Lung (tissue), 12 donors: ENCODE measurements around the gene PTCD3. TPM values are rescaled to one million over a fixed set of nuclear protein-coding genes. Genes with fewer than 3 reads are reported as not detected.
A peak's percentile ranks its signal among the peaks of the same experiment; 100 is the strongest.

Experiments used
- ATAC-seq: fragments of 200-7000 bp; cut with Tn5 transposase; one replicate; pipeline ENCODE4 v1.9.1; 2020; ENCODE audit warnings: moderate number of reproducible peaks; ENCODE audit not compliant: insufficient read depth, low FRiP score
- DNase-seq, 3 donors: peaks; one replicate each; pipeline ENCODE4 v3.0.0-alpha.2; 2013 to 2017
- H3K27ac ChIP-seq, 2 donors: one replicate each; pipeline ENCODE4 v1.5.1; 2013; ENCODE audit warnings: mild to moderate bottlenecking in 2 of 2, moderate library complexity in 2 of 2, control low read depth in 1 of 2, inconsistent platforms in 1 of 2, low read depth in 1 of 2, low read length in 1 of 2
- H3K27me3 ChIP-seq, 3 donors: one replicate each; pipeline ENCODE4 v1.5.1; 2013; ENCODE audit warnings: low read length in 2 of 3; ENCODE audit not compliant: control insufficient read depth in 3 of 3, insufficient read depth in 3 of 3
- H3K36me3 ChIP-seq, 4 donors: one replicate each; pipeline ENCODE4 v1.5.1; 2013; ENCODE audit warnings: low read length in 4 of 4, mild to moderate bottlenecking in 1 of 4, moderate library complexity in 1 of 4; ENCODE audit not compliant: control insufficient read depth in 4 of 4, insufficient read depth in 4 of 4
- H3K4me1 ChIP-seq, 5 donors: one replicate each; pipeline ENCODE4 v1.5.1; 2013; ENCODE audit warnings: low read length in 5 of 5, mild to moderate bottlenecking in 2 of 5, moderate library complexity in 1 of 5; ENCODE audit not compliant: control insufficient read depth in 5 of 5, insufficient read depth in 5 of 5
- H3K4me3 ChIP-seq: one replicate; pipeline ENCODE4 v1.5.1; 2013; ENCODE audit warnings: mild to moderate bottlenecking, control low read depth, moderate library complexity
- H3K9ac ChIP-seq, 2 donors: one replicate each; pipeline ENCODE4 v1.5.1; 2013; ENCODE audit warnings: low read length in 2 of 2, control low read depth in 1 of 2; ENCODE audit not compliant: insufficient read depth in 1 of 2
- H3K9me3 ChIP-seq, 4 donors: one replicate each; pipeline ENCODE4 v1.5.1; 2013; ENCODE audit warnings: low read length in 3 of 4, mild to moderate bottlenecking in 1 of 4, moderate library complexity in 1 of 4; ENCODE audit not compliant: control insufficient read depth in 4 of 4, insufficient read depth in 3 of 4
- WGBS, 2 donors: extraction: QIAGEN DNeasy Blood & Tissue Kit; methylation state at CpG; one replicate each; pipeline ENCODE4 v1.1.7; 2013; 5-methylcytosine and 5-hydroxymethylcytosine counted together
- polyA plus RNA-seq, 2 donors: library from polyadenylated mRNA; stranded (reverse); fragments of 200-250 nt; gene quantifications; one replicate each; pipeline ENCODE4 v1.2.1, GENCODE V29; 2013
- total RNA-seq, 2 donors: library from RNA; depleted of rRNA in 1 of 2; stranded (reverse); fragments of >200 nt in 1 of 2; gene quantifications; one replicate each; pipeline ENCODE4 v1.2.1, GENCODE V29; 2014 to 2021
- TF ChIP-seq, protein P1 (sequence below): IDR thresholded peaks from 2 replicates; pipeline ENCODE4 v1.5.1; 2012; ENCODE audit warnings: mild to moderate bottlenecking; ENCODE audit errors: control extremely low read depth, extremely low read depth
- donor health status: control.
- donor health status: control.
- donor health status: Bipolar disorder and iron deficiency.
- donor health status: healthy.
- donor health status: DM: yes; HTN: yes; CAD: no.

PTCD3 gene
- total and polyA plus RNA-seq, 4 donors, result 22.7 to 172 (median 44.3) TPM

DNA sequence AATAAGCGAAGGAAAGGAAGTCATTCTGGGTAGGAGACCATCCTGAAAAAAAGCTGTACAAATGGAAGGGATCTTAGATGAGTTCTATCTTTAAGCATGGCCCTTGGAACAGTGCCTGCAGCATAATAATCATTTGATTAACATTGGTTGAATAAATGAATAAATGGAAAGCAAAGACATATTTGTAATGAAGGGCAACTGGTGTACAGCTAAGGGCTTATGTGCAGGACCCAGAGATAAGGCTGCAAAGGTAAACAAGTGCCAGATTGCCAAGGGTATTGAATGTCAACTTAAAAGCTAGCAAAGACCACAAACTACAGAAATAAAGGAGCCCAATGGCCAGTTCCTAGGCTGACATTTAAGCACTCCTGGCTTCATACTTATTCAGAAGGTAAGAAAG, 69.8 kb downstream of the PTCD3 start:
- Histone ChIP-seq H3K9ac (no peak overlapping the region), H3K4me3 (no peak overlapping the region), H3K4me1 (peaks cover 0 to 10% (median 0%) of the 10 kb centered on the region in 5 donors), H3K27ac (no peak overlapping the region), H3K9me3 (no peaks in the 10 kb centered on the region), H3K27me3 (no peaks in the 10 kb centered on the region), H3K36me3 (peaks cover 16 to 29% (median 23%) of the 10 kb centered on the region in 4 donors)
- ATAC-seq (no peak), DNase-seq (no peak)
- WGBS, 2 donors, result 82 to 91% methylated on average over 1 of the region's 1 CpG
- TF ChIP-seq, protein P1, sequence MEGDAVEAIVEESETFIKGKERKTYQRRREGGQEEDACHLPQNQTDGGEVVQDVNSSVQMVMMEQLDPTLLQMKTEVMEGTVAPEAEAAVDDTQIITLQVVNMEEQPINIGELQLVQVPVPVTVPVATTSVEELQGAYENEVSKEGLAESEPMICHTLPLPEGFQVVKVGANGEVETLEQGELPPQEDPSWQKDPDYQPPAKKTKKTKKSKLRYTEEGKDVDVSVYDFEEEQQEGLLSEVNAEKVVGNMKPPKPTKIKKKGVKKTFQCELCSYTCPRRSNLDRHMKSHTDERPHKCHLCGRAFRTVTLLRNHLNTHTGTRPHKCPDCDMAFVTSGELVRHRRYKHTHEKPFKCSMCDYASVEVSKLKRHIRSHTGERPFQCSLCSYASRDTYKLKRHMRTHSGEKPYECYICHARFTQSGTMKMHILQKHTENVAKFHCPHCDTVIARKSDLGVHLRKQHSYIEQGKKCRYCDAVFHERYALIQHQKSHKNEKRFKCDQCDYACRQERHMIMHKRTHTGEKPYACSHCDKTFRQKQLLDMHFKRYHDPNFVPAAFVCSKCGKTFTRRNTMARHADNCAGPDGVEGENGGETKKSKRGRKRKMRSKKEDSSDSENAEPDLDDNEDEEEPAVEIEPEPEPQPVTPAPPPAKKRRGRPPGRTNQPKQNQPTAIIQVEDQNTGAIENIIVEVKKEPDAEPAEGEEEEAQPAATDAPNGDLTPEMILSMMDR, result no peak

DNA sequence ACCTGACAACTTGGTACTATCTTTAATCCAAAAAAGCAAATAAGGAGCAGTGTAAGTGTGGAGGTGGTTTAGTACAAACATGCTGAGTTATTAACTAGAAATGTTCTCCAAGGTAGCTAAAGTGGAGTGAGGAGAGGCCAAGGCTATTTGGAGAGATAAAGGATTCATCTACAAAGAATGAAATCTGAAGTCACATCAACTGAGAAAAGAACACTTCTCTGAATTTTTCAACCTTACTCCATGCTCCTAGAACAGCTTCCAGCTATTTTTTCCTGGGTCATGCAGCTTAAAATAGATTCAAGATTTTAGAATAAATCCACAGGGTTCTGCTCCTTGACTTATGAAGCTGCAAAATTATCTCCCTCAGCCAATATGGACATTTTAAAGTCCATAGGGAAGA, 70.6 kb downstream of the PTCD3 start:
- DNase-seq (no peak), ATAC-seq (no peak)
- TF ChIP-seq, protein P1, result no peak
- Histone ChIP-seq H3K27ac (peak overlapping the region in 1 of 2 donors; percentile 33), H3K27me3 (no peaks in the 10 kb centered on the region), H3K36me3 (peaks cover 16 to 29% (median 24%) of the 10 kb centered on the region in 4 donors), H3K4me3 (no peak overlapping the region), H3K9ac (no peak overlapping the region), H3K4me1 (peaks cover 0 to 10% (median 0%) of the 10 kb centered on the region in 5 donors), H3K9me3 (no peaks in the 10 kb centered on the region)

DNA sequence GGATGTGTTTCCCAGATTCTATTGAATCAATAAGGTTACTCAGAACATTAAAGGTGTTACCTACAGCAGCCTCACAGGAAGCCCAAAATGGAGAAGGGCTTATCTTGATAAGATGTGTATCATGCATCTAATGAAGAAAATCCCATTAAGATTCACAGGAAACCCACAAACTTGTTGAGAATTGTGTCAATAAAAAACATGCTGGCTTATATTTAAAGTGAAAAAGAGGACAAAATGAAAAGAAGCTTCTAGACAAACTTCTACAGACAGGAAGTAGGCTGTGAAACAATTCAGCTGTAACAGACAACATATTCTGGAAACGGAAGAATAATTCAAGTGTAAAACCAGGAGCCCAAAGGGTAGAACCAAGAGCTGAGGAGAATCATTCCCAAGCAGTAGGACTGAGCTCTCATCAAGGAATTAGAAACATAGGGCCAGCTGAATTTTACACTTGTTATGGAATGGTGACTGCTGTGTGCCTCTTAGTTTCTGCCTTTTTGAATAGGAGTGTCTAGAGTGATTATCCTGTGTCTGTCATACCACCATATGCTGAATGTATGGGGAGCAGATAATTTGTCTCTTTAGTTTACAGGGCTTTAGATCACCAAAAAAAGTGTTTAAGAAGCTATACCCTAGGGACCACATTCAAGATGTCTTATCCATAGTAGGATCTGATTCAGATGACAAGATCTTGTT, 79.6 kb downstream of the PTCD3 start:
- Histone ChIP-seq H3K4me3 (no peak overlapping the region), H3K27ac (peak overlapping the region in 1 of 2 donors; percentile 50), H3K27me3 (no peaks in the 10 kb centered on the region), H3K36me3 (peaks cover 0 to 8% (median 4%) of the 10 kb centered on the region in 4 donors), H3K4me1 (peaks cover 0 to 41% (median 3%) of the 10 kb centered on the region in 5 donors), H3K9me3 (no peaks in the 10 kb centered on the region), H3K9ac (no peak overlapping the region)
- DNase-seq (no peak), ATAC-seq (no peak)
- WGBS, 2 donors, result 29 to 36% methylated on average over 1 of the region's 1 CpG
- TF ChIP-seq, protein P1, result no peak
